Spleen (tissue), 7 donors: ENCODE data around the gene TBX2.

Experiments used
- POLR2A ChIP-seq, 3 donors: fragments of 450-650 bp; IDR thresholded peaks; one replicate each; pipeline ENCODE4 v1.5.1; 2017; ENCODE audit warnings: antibody characterized with exemption in 3 of 3, mild to moderate bottlenecking in 1 of 3
- POLR2AphosphoS5 ChIP-seq, 3 donors: sonication (generic); formaldehyde crosslinking; IDR thresholded peaks; one replicate each; pipeline ENCODE4 v1.5.1; 2017; ENCODE audit warnings: antibody characterized with exemption in 3 of 3
- TF ChIP-seq, protein P1 (sequence below), 11 experiments: fragments of 200-600 bp in 7 of 11; fragments of 450-650 bp in 4 of 11; sonication (generic) in 4 of 11; IDR thresholded peaks in 8 of 11; conservative IDR thresholded peaks in 3 of 11; 1 replicate in 7 of 11; 2 replicates in 4 of 11; pipeline versions ENCODE4 v1.4.0 to v1.8.0; 2016 to 2021; ENCODE audit warnings: antibody characterized with exemption in 11 of 11, inconsistent platforms in 4 of 11, mild to moderate bottlenecking in 1 of 11
- donor health status: DM: no; HTN: no; CAD: no; lungs with moderate emphysema.
- donor health status: DM: no; HTN: no; CAD: no.
- donor health status: DM: no; HTN: no; CAD: no.

- TF ChIP-seq, protein P1, sequence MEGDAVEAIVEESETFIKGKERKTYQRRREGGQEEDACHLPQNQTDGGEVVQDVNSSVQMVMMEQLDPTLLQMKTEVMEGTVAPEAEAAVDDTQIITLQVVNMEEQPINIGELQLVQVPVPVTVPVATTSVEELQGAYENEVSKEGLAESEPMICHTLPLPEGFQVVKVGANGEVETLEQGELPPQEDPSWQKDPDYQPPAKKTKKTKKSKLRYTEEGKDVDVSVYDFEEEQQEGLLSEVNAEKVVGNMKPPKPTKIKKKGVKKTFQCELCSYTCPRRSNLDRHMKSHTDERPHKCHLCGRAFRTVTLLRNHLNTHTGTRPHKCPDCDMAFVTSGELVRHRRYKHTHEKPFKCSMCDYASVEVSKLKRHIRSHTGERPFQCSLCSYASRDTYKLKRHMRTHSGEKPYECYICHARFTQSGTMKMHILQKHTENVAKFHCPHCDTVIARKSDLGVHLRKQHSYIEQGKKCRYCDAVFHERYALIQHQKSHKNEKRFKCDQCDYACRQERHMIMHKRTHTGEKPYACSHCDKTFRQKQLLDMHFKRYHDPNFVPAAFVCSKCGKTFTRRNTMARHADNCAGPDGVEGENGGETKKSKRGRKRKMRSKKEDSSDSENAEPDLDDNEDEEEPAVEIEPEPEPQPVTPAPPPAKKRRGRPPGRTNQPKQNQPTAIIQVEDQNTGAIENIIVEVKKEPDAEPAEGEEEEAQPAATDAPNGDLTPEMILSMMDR (IDR thresholded peaks at IDR 0.05 in 8 of 11, conservative IDR thresholded peaks at IDR 0.05 in 3 of 11) = no peak
- TF ChIP-seq POLR2AphosphoS5 (IDR thresholded peaks at IDR 0.05) = no peak
- no peak for TF ChIP-seq POLR2A (IDR thresholded peaks at IDR 0.05)
Measured at GRCh38 chr17:61381537-61381936, 18.1 kb upstream of the TBX2 start.
